ENCODE data around the gene ZDHHC11.
"Not testable (repeated sequence)": the region's sequence is repeated elsewhere in the genome, so short reads cannot be mapped to it uniquely, and the experiment has no call there.

ZDHHC11 gene

GRCh38 chr5:758698-759053 lies 92.1 kb downstream of the ZDHHC11 start:
- no peak for DNase-seq

- DNase-seq: peak; percentile 65
These were observed 92.7 kb downstream of the ZDHHC11 start for GRCh38 chr5:757931-758697.

- DNase-seq: no peak
These were observed 93.3 kb downstream of the ZDHHC11 start for GRCh38 chr5:757346-757930.

GRCh38 chr5:756865-757345 lies 93.9 kb downstream of the ZDHHC11 start:
- peak; percentile 40 for DNase-seq

GRCh38 chr5:756171-756570 lies 94.6 kb downstream of the ZDHHC11 start:
- no peak for DNase-seq

GRCh38 chr5:754143-754632 lies 96.6 kb downstream of the ZDHHC11 start:
- not testable (repeated sequence) for DNase-seq

- not testable (repeated sequence) for DNase-seq
These were observed 97.1 kb downstream of the ZDHHC11 start for GRCh38 chr5:753567-754142.

GRCh38 chr5:752532-753115 lies 98.2 kb downstream of the ZDHHC11 start:
- DNase-seq: not testable (repeated sequence)

- not testable (repeated sequence) for DNase-seq
These were observed 98.8 kb downstream of the ZDHHC11 start for GRCh38 chr5:751992-752391.

- DNase-seq: no peak
These were observed 99.3 kb downstream of the ZDHHC11 start for GRCh38 chr5:751496-751895.

- DNase-seq: not testable (repeated sequence)
These were observed 100.6 kb downstream of the ZDHHC11 start for GRCh38 chr5:750226-750625.

- DNase-seq: no peak
These were observed 101.6 kb downstream of the ZDHHC11 start for GRCh38 chr5:749101-749670.

GRCh38 chr5:748011-748980 lies 102.5 kb downstream of the ZDHHC11 start:
- DNase-seq: not testable (repeated sequence)

GRCh38 chr5:747303-747844 lies 103.4 kb downstream of the ZDHHC11 start:
- DNase-seq: not testable (repeated sequence)

- no peak for DNase-seq
These were observed 104.5 kb downstream of the ZDHHC11 start for GRCh38 chr5:746258-746761.
